HEK293 (cell line): ENCODE data around the gene FOXF2.

ENCODE experiments used
- CTCF ChIA-PET: fragments of 350-600 bp; formaldehyde crosslinking; extraction: SDS; loops from one replicate; lab custom pipeline; 2021; ENCODE audit warnings: antibody characterized with exemption; lab: Yijun Ruan, JAX
- POLR2A ChIA-PET: fragments of 300-600 bp; formaldehyde crosslinking; extraction: SDS; loops from one replicate; lab custom pipeline; 2020; ENCODE audit warnings: antibody characterized with exemption, inconsistent platforms; lab: Yijun Ruan, JAX
- H3K27ac ChIP-seq: fragments of 200-500 bp; sonication (Bioruptor generic); 2 replicates; pipeline ENCODE4 v1.5.1; 2014; ENCODE audit warnings: low read depth, low read length, control low read depth, inconsistent platforms; ENCODE audit errors: extremely low read depth
- H3K36me3 ChIP-seq, 2 experiments: fragments of 200-500 bp in 1 of 2; sonication (Bioruptor generic) in 1 of 2; 1 replicate in 1 of 2; 2 replicates in 1 of 2; pipeline ENCODE4 v1.5.1; 2014 to 2017; ENCODE audit warnings: inconsistent platforms in 2 of 2, low read length in 2 of 2; ENCODE audit not compliant: control insufficient read depth in 2 of 2, insufficient read depth in 1 of 2
- H3K4me1 ChIP-seq: fragments of 200-500 bp; sonication (Bioruptor generic); 2 replicates; pipeline ENCODE4 v1.5.1; 2014; ENCODE audit warnings: mild to moderate bottlenecking, low read length, inconsistent platforms; ENCODE audit not compliant: control insufficient read depth, insufficient read depth
- H3K4me3 ChIP-seq: 2 replicates; pipeline ENCODE4 v1.5.1; 2011; ENCODE audit warnings: low read depth, mild to moderate bottlenecking, control low read depth, low read length, moderate library complexity
- H3K9me3 ChIP-seq: fragments of 200-500 bp; sonication (Bioruptor generic); 2 replicates; pipeline ENCODE4 v1.5.1; 2014; ENCODE audit warnings: low read depth, low read length, inconsistent platforms; ENCODE audit not compliant: control insufficient read depth, insufficient read depth
- HOXC10 ChIP-seq: sonication (generic); formaldehyde crosslinking; IDR thresholded peaks from 2 replicates; pipeline ENCODE4 v1.8.1; 2023; ENCODE audit warnings: mild to moderate bottlenecking, missing genetic modification reagents
- MEIS1 ChIP-seq: sonication (generic); formaldehyde crosslinking; IDR thresholded peaks from 2 replicates; pipeline ENCODE4 v1.8.1; 2022; ENCODE audit warnings: missing genetic modification reagents, mild to moderate bottlenecking, borderline replicate concordance
- PRDM10 ChIP-seq: fragments of 450-650 bp; formaldehyde crosslinking; IDR thresholded peaks from 2 replicates; pipeline ENCODE4 v1.5.1; 2016; ENCODE audit warnings: missing biosample characterization, missing genetic modification characterization
- SALL2 ChIP-seq: fragments of 450-650 bp; formaldehyde crosslinking; IDR thresholded peaks from 2 replicates; pipeline ENCODE4 v1.5.0; 2017; ENCODE audit warnings: missing biosample characterization, mild to moderate bottlenecking, missing genetic modification characterization, borderline replicate concordance
- ZNF223 ChIP-seq: fragments of 450-650 bp; formaldehyde crosslinking; IDR thresholded peaks from 2 replicates; pipeline ENCODE4 v1.5.1; 2016; ENCODE audit warnings: missing biosample characterization, missing genetic modification characterization
- ZNF501 ChIP-seq: fragments of 450-650 bp; formaldehyde crosslinking; IDR thresholded peaks from 2 replicates; pipeline ENCODE4 v1.5.1; 2016; ENCODE audit warnings: missing biosample characterization, missing genetic modification characterization
- ZNF510 ChIP-seq: fragments of 450-650 bp; formaldehyde crosslinking; IDR thresholded peaks from 2 replicates; pipeline ENCODE4 v1.5.1; 2018; ENCODE audit warnings: mild to moderate bottlenecking, missing genetic modification characterization, missing biosample characterization; ENCODE audit not compliant: insufficient replicate concordance
- ZNF529 ChIP-seq: fragments of 450-650 bp; formaldehyde crosslinking; IDR thresholded peaks from 2 replicates; pipeline ENCODE4 v1.5.1; 2017; ENCODE audit warnings: missing genetic modification characterization, missing biosample characterization; ENCODE audit not compliant: insufficient replicate concordance
- ZNF558 ChIP-seq: fragments of 450-650 bp; formaldehyde crosslinking; IDR thresholded peaks from 2 replicates; pipeline ENCODE4 v1.5.1; 2016; ENCODE audit warnings: missing biosample characterization, missing genetic modification characterization
- ZNF561 ChIP-seq: fragments of 450-650 bp; IDR thresholded peaks from 2 replicates; pipeline ENCODE4 v1.5.1; 2018; ENCODE audit warnings: missing biosample characterization, missing genetic modification characterization, borderline replicate concordance
- ZNF701 ChIP-seq: fragments of 450-650 bp; formaldehyde crosslinking; IDR thresholded peaks from 2 replicates; pipeline ENCODE4 v1.5.1; 2016; ENCODE audit warnings: missing biosample characterization, missing genetic modification characterization
- ZNF785 ChIP-seq: fragments of 450-650 bp; formaldehyde crosslinking; IDR thresholded peaks from 2 replicates; pipeline ENCODE4 v1.5.1; 2016; ENCODE audit warnings: missing biosample characterization, missing genetic modification characterization
- TF ChIP-seq, protein P1 (sequence below): fragments of 450-650 bp; formaldehyde crosslinking; IDR thresholded peaks from 2 replicates; pipeline ENCODE4 v1.5.1; 2016; ENCODE audit warnings: missing biosample characterization, missing genetic modification characterization
- TF ChIP-seq, protein P2 (sequence below): fragments of 450-650 bp; formaldehyde crosslinking; IDR thresholded peaks from 2 replicates; pipeline ENCODE4 v1.5.1; 2017; ENCODE audit warnings: missing biosample characterization, missing genetic modification characterization
- TF ChIP-seq, protein P3 (sequence below): fragments of 450-650 bp; formaldehyde crosslinking; conservative IDR thresholded peaks from 2 replicates; pipeline ENCODE4 v1.5.1; 2016; ENCODE audit warnings: low read depth, missing biosample characterization, missing genetic modification characterization
- TF ChIP-seq, protein P4 (sequence below): fragments of 450-650 bp; formaldehyde crosslinking; IDR thresholded peaks from 2 replicates; pipeline ENCODE4 v1.5.1; 2016; ENCODE audit warnings: missing biosample characterization, missing genetic modification characterization

Gene FOXF2

DNA sequence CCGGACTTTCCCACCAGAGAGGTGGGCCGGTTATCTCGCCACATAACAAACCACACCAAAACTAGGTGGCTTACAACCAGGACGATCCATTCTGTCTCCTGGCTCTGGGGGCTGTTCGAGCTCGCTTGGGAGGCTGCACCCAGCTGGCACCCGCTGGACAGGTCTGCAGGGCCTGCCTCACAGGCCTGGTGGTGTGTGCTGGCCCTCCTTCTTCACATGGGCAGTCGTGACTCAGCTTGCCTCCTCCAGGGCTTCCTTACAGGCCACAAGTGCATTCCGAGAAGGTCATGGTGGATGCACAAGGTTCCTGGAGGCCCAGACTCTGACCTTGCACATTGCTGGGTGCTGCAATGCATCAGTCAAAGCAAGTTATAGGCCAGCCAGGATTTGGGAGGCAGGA lies 34.2 kb downstream of the FOXF2 start:
- ChIA-PET POLR2A (no interaction called here), CTCF (interaction anchor here (0.5 to 4.1 kb wide), 32 partner anchors 10 to 1320 kb away, joined by 3 to 31 read pairs (median 4); no protein-coding TSS in a partner anchor)
- H3K36me3 ChIP-seq = no peaks in the 10 kb centered on the region
- TF ChIP-seq ZNF701 (tag by site-specific recombination) = no peak
- TF ChIP-seq, protein P1, sequence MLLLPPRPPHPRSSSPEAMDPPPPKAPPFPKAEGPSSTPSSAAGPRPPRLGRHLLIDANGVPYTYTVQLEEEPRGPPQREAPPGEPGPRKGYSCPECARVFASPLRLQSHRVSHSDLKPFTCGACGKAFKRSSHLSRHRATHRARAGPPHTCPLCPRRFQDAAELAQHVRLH = no peak
- no peak for TF ChIP-seq MEIS1 (CRISPR knock-in tag)
- TF ChIP-seq, protein P2, sequence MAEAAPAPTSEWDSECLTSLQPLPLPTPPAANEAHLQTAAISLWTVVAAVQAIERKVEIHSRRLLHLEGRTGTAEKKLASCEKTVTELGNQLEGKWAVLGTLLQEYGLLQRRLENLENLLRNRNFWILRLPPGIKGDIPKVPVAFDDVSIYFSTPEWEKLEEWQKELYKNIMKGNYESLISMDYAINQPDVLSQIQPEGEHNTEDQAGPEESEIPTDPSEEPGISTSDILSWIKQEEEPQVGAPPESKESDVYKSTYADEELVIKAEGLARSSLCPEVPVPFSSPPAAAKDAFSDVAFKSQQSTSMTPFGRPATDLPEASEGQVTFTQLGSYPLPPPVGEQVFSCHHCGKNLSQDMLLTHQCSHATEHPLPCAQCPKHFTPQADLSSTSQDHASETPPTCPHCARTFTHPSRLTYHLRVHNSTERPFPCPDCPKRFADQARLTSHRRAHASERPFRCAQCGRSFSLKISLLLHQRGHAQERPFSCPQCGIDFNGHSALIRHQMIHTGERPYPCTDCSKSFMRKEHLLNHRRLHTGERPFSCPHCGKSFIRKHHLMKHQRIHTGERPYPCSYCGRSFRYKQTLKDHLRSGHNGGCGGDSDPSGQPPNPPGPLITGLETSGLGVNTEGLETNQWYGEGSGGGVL (tag by site-specific recombination) = no peak
- TF ChIP-seq PRDM10 (tag by site-specific recombination) = no peak; the same call in 1 of the 2 replicates
- TF ChIP-seq ZNF510 = no peak
- no peak for TF ChIP-seq ZNF785
- no peak for TF ChIP-seq ZNF529 (tag by site-specific recombination)
- TF ChIP-seq ZNF501 (tag by site-specific recombination) = no peak
- TF ChIP-seq ZNF558 (tag by site-specific recombination) = no peak
- no peak for TF ChIP-seq ZNF223
- TF ChIP-seq, protein P3, sequence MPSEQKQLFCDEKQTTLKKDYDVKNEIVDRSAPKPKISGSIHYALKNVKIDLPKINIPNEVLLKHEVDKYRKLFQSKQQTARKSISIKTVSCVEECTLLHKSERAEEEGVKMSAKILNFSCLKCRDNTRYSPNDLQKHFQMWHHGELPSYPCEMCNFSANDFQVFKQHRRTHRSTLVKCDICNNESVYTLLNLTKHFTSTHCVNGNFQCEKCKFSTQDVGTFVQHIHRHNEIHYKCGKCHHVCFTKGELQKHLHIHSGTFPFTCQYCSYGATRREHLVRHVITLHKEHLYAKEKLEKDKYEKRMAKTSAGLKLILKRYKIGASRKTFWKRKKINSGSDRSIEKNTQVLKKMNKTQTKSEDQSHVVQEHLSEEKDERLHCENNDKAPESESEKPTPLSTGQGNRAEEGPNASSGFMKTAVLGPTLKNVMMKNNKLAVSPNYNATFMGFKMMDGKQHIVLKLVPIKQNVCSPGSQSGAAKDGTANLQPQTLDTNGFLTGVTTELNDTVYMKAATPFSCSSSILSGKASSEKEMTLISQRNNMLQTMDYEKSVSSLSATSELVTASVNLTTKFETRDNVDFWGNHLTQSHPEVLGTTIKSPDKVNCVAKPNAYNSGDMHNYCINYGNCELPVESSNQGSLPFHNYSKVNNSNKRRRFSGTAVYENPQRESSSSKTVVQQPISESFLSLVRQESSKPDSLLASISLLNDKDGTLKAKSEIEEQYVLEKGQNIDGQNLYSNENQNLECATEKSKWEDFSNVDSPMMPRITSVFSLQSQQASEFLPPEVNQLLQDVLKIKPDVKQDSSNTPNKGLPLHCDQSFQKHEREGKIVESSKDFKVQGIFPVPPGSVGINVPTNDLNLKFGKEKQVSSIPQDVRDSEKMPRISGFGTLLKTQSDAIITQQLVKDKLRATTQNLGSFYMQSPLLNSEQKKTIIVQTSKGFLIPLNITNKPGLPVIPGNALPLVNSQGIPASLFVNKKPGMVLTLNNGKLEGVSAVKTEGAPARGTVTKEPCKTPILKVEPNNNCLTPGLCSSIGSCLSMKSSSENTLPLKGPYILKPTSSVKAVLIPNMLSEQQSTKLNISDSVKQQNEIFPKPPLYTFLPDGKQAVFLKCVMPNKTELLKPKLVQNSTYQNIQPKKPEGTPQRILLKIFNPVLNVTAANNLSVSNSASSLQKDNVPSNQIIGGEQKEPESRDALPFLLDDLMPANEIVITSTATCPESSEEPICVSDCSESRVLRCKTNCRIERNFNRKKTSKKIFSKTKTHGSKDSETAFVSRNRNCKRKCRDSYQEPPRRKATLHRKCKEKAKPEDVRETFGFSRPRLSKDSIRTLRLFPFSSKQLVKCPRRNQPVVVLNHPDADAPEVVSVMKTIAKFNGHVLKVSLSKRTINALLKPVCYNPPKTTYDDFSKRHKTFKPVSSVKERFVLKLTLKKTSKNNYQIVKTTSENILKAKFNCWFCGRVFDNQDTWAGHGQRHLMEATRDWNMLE = no peak
- TF ChIP-seq ZNF561 (tag by site-specific recombination) = no peak
- TF ChIP-seq, protein P4, sequence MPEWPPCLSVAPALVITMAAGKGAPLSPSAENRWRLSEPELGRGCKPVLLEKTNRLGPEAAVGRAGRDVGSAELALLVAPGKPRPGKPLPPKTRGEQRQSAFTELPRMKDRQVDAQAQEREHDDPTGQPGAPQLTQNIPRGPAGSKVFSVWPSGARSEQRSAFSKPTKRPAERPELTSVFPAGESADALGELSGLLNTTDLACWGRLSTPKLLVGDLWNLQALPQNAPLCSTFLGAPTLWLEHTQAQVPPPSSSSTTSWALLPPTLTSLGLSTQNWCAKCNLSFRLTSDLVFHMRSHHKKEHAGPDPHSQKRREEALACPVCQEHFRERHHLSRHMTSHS = no peak
- no peak for TF ChIP-seq HOXC10
- TF ChIP-seq SALL2 (tag by site-specific recombination) = no peak
- no peaks in the 10 kb centered on the region for H3K9me3 ChIP-seq
- H3K4me1 ChIP-seq = no peaks in the 10 kb centered on the region
- H3K27ac ChIP-seq = no peak overlapping the region; the same call in 1 of the 2 replicates
- no peak overlapping the region for H3K4me3 ChIP-seq
